Neural crest cell (in vitro differentiated cells): ENCODE data around the gene DMRT3. TPM values are rescaled to one million over a fixed set of nuclear protein-coding genes. Genes with fewer than 3 reads are reported as not detected.

Source experiments
- DNase-seq: peaks from one replicate; pipeline ENCODE4 v3.0.0; 2021; ENCODE audit warnings: low read depth, mixed read lengths, low spot score
- H3K27ac Mint-ChIP-seq: one replicate; pipeline ENCODE4 v1.8.0; 2021; ENCODE audit warnings: mild to moderate bottlenecking, mixed read lengths; ENCODE audit not compliant: unreplicated experiment
- H3K27me3 Mint-ChIP-seq: 2 replicates; pipeline ENCODE4 v1.8.0; 2021; ENCODE audit warnings: low read depth, mild to moderate bottlenecking, mixed read lengths
- H3K36me3 Mint-ChIP-seq: 2 replicates; pipeline ENCODE4 v1.8.0; 2021; ENCODE audit warnings: low read depth, mild to moderate bottlenecking, mixed read lengths
- H3K4me1 Mint-ChIP-seq: 2 replicates; pipeline ENCODE4 v1.8.0; 2021; ENCODE audit warnings: mixed read lengths
- H3K4me3 Mint-ChIP-seq: one replicate; pipeline ENCODE4 v1.8.0; 2021; ENCODE audit warnings: mild to moderate bottlenecking, mixed read lengths
- H3K9me3 Mint-ChIP-seq: 2 replicates; pipeline ENCODE4 v1.8.0; 2021; ENCODE audit warnings: mixed read lengths
- CTCF ChIP-seq: fragments of 200-600 bp; sonication (generic); conservative IDR thresholded peaks from 2 replicates; pipeline ENCODE4 v1.5.0; 2021; ENCODE audit warnings: antibody characterized with exemption, mild to moderate bottlenecking
- total RNA-seq: library from RNA; stranded (reverse); gene quantifications from 2 replicates; pipeline ENCODE4 v1.2.1, GENCODE V29; 2021

The DMRT3 gene
- total RNA-seq, 1 donor from 2014 or later: not detected

GRCh38 chr9:1025131-1025530, 48.7 kb downstream of the DMRT3 start:
- no peaks in the 10 kb centered on the region for H3K36me3 Mint-ChIP-seq
- no peak overlapping the region for H3K27ac Mint-ChIP-seq
- no peaks in the 10 kb centered on the region for H3K9me3 Mint-ChIP-seq
- H3K4me1 Mint-ChIP-seq: no peaks in the 10 kb centered on the region
- no peak for TF ChIP-seq CTCF
- H3K27me3 Mint-ChIP-seq: peaks cover 44% of the 10 kb centered on the region
- DNase-seq: no peak
- H3K4me3 Mint-ChIP-seq: no peak overlapping the region

DNA sequence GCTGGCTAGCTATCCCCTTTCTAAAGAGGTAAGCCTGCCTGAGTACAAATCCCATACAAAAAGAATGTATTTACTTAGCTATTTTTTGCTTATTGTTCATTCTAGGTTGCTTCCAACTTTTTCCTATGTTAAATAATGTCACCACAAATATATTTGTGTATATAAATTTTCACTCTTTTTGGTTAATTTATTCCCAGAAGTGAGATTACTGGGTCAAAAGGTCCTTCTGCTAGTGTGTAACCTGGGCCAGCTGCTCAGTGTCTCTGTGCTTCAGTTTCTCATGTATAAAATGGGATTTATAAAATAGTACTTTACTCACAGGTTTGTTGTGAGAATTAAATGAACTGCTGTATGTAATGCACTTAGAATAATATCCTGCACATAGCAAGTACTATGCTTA, 49.8 kb downstream of the DMRT3 start:
- Mint-ChIP-seq H3K4me3 (no peak overlapping the region), H3K27me3 (peaks cover 42% of the 10 kb centered on the region), H3K9me3 (no peaks in the 10 kb centered on the region), H3K4me1 (no peaks in the 10 kb centered on the region), H3K36me3 (no peaks in the 10 kb centered on the region), H3K27ac (no peak overlapping the region)
- no peak for DNase-seq
- no peak for TF ChIP-seq CTCF

- DNase-seq: no peak
- H3K27me3 Mint-ChIP-seq: peaks cover 65% of the 10 kb centered on the region
- no peaks in the 10 kb centered on the region for H3K9me3 Mint-ChIP-seq
- no peaks in the 10 kb centered on the region for H3K4me1 Mint-ChIP-seq
- peak overlapping the region; percentile 13 for H3K27ac Mint-ChIP-seq
- TF ChIP-seq CTCF: no peak
- no peak overlapping the region for H3K4me3 Mint-ChIP-seq
- H3K36me3 Mint-ChIP-seq: no peaks in the 10 kb centered on the region
Observed at GRCh38 chr9:1028501-1029190, 52.2 kb downstream of the DMRT3 start.

- H3K4me1 Mint-ChIP-seq: no peaks in the 10 kb centered on the region
- no peaks in the 10 kb centered on the region for H3K36me3 Mint-ChIP-seq
- no peak overlapping the region for H3K27ac Mint-ChIP-seq
- no peaks in the 10 kb centered on the region for H3K9me3 Mint-ChIP-seq
- no peak overlapping the region for H3K4me3 Mint-ChIP-seq
- H3K27me3 Mint-ChIP-seq: peaks cover 70% of the 10 kb centered on the region
- no peak for DNase-seq
- TF ChIP-seq CTCF: no peak
Observed at GRCh38 chr9:1031951-1032601, 55.6 kb downstream of the DMRT3 start.

- no peak overlapping the region for H3K4me3 Mint-ChIP-seq
- no peaks in the 10 kb centered on the region for H3K36me3 Mint-ChIP-seq
- no peak overlapping the region for H3K27ac Mint-ChIP-seq
- peaks cover 79% of the 10 kb centered on the region for H3K27me3 Mint-ChIP-seq
- no peaks in the 10 kb centered on the region for H3K4me1 Mint-ChIP-seq
- no peak for TF ChIP-seq CTCF
- no peaks in the 10 kb centered on the region for H3K9me3 Mint-ChIP-seq
- no peak for DNase-seq
Observed at GRCh38 chr9:1034271-1034670, 57.8 kb downstream of the DMRT3 start.
